ENCODE data around the gene FRS3. TPM values are rescaled to one million over a fixed set of nuclear protein-coding genes. Genes with fewer than 3 reads are reported as not detected.

Gene FRS3
- total RNA-seq, 1 donor, result 1.8 TPM

DNA sequence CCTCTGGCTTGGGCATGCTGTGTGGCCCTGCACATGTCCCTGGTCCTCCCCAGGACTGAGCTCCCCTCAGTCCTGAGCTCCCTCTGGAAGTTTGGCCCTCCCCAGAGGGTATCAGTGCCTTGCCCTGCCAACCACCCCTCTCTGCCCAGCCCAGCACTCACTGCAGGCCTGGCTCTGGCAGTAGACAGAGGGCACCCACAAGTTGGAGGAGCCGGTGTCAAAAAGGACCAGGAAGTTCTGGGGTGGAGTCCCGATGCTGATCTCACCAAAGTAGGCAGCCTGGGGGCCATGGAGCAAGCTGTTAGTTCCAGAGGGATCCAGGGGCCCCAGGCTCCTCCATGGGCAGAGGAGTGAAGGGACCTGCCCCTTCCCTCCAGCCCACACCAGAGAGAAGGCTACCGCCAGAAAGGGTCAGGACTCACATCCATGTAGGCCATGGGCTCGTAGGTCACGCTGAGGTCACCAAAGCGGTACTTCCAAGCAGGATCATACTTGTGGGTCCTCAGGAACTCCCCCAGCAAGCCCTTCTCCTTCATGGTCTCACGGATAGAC, 35.4 kb downstream of the FRS3 start:
- Histone ChIP-seq H3K4me3 (ENCODE audit: insufficient read depth, low read length) (no peak overlapping the region), H4K20me1 (ENCODE audit: insufficient read depth, low read length) (no peaks in the 10 kb centered on the region), H3K79me2 (ENCODE audit: insufficient read depth, low read length) (no peaks in the 10 kb centered on the region), H3K4me2 (ENCODE audit: insufficient read depth, low read length) (no peak overlapping the region), H3K36me3 (ENCODE audit: insufficient read depth, low read length) (no peaks in the 10 kb centered on the region), H3K9me3 (ENCODE audit: low read depth, low read length) (no peaks in the 10 kb centered on the region), H2AFZ (ENCODE audit: low read length) (no peak overlapping the region), H3K27me3 (ENCODE audit: insufficient read depth, low read length) (peaks cover 2% of the 10 kb centered on the region), H3K4me1 (ENCODE audit: insufficient read depth, low read length) (no peaks in the 10 kb centered on the region), H3K27ac (ENCODE audit: low read depth, low read length) (no peak overlapping the region)
- no peak for DNase-seq (ENCODE audit: insufficient read length, low spot score, missing footprints)
- TF ChIP-seq CTCF (IDR thresholded peaks at IDR 0.05; ENCODE audit: extremely low read depth, low read depth, low read length), result no peak

GRCh38 chr6:41743406-41744235, 36.1 kb downstream of the FRS3 start:
- Histone ChIP-seq H3K27me3 (ENCODE audit: insufficient read depth, low read length) (peaks cover 2% of the 10 kb centered on the region), H3K79me2 (ENCODE audit: insufficient read depth, low read length) (no peaks in the 10 kb centered on the region), H4K20me1 (ENCODE audit: insufficient read depth, low read length) (no peaks in the 10 kb centered on the region), H3K4me2 (ENCODE audit: insufficient read depth, low read length) (no peak overlapping the region), H2AFZ (ENCODE audit: low read length) (no peak overlapping the region), H3K36me3 (ENCODE audit: insufficient read depth, low read length) (no peaks in the 10 kb centered on the region), H3K27ac (ENCODE audit: low read depth, low read length) (no peak overlapping the region), H3K9me3 (ENCODE audit: low read depth, low read length) (no peaks in the 10 kb centered on the region), H3K4me3 (ENCODE audit: insufficient read depth, low read length) (no peak overlapping the region), H3K4me1 (ENCODE audit: insufficient read depth, low read length) (no peaks in the 10 kb centered on the region)
- DNase-seq (ENCODE audit: insufficient read length, low spot score, missing footprints), result peak; percentile 83
- TF ChIP-seq CTCF (IDR thresholded peaks at IDR 0.05; ENCODE audit: extremely low read depth, low read depth, low read length), result no peak

DNA sequence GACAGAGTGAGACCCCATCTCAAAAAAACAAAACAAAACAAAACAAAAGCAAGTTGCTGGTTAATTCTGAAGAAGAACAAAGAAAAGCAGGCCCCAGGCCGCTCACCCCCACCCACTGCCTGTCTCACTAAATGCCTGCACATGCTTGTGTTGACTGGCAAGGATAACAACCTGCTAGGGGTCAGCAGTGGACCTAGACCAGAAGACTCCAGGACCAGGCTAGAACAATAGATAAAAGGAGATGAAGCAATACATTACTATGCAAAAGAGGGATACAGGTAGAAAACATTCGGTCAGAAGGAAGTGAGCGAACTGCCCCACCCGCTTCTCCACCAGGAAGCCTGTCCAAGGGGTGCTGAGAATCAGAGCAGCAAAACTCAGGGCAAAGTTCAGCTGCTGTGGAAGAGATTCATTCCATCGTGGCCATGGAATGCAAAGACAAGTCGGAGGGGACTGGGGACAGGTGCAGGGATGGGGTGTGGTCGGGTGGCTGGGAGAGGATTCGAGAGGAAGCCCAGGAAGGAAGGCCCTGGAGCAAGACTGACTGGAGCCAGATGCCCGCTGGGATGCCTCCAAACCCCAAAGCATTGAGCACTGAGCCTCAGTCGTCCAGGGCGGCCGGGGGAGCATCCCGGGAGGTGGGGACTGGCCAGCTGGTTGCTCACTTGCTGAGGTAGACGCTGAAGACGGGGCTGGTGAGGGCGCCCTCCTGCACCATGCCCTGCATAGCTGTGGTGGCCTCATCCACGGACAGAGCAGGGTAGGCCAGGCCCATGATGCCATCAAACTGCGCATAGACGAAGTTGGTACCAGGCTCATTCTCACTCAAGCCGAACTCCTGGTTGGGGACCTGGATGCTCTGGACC, 37.8 kb downstream of the FRS3 start:
- H3K36me3 ChIP-seq (ENCODE audit: insufficient read depth, low read length), result no peaks in the 10 kb centered on the region
- no peaks in the 10 kb centered on the region for H3K27me3 ChIP-seq (ENCODE audit: insufficient read depth, low read length)
- H3K79me2 ChIP-seq (ENCODE audit: insufficient read depth, low read length), result no peaks in the 10 kb centered on the region
- H3K9me3 ChIP-seq (ENCODE audit: low read depth, low read length), result no peaks in the 10 kb centered on the region
- no peak for TF ChIP-seq CTCF (IDR thresholded peaks at IDR 0.05; ENCODE audit: extremely low read depth, low read depth, low read length)
- no peak overlapping the region for H3K4me2 ChIP-seq (ENCODE audit: insufficient read depth, low read length)
- H3K27ac ChIP-seq (ENCODE audit: low read depth, low read length), result no peak overlapping the region
- no peak overlapping the region for H3K4me3 ChIP-seq (ENCODE audit: insufficient read depth, low read length)
- H2AFZ ChIP-seq (ENCODE audit: low read length), result no peak overlapping the region
- DNase-seq (ENCODE audit: insufficient read length, low spot score, missing footprints), result peak; percentile 76
- no peaks in the 10 kb centered on the region for H4K20me1 ChIP-seq (ENCODE audit: insufficient read depth, low read length)
- no peaks in the 10 kb centered on the region for H3K4me1 ChIP-seq (ENCODE audit: insufficient read depth, low read length)
